HCT116 (cell line): ENCODE results near the gene ARL5A. TPM values are rescaled to one million over a fixed set of nuclear protein-coding genes. Genes with fewer than 3 reads are reported as not detected.

Experiments
- ATAC-seq: fragments of 200-7000 bp; cut with Tn5 transposase; 2 replicates; pipeline ENCODE4 v1.9.1; 2020; ENCODE audit warnings: mild to moderate bottlenecking, moderate library complexity
- BruUV-seq: library from RNA; stranded (reverse); fragments of 400-500 nt; replicated peaks from 2 replicates; lab custom pipeline; 2021; lab: Mats Ljungman, UMichigan
- CTCF ChIA-PET: fragments of 300-600 bp; sonication (Branson Sonifier 250); formaldehyde crosslinking; loops from one replicate; lab custom pipeline; 2021; ENCODE audit warnings: antibody characterized with exemption; lab: Charles Lee
- POLR2A ChIA-PET: fragments of 300-600, 350-600 bp; sonication (Branson Sonifier 250); formaldehyde crosslinking; loops from one replicate; lab custom pipeline; 2021; ENCODE audit warnings: antibody characterized with exemption; lab: Charles Lee
- RAD21 ChIA-PET, 2 experiments: fragments of 300-600 bp; sonication (Branson Sonifier 250); formaldehyde crosslinking; loops; one replicate each; lab custom pipeline; 2023; ENCODE audit warnings: low total read pairs in 2 of 2; ENCODE audit not compliant: uncharacterized antibody in 2 of 2, unreplicated experiment in 2 of 2, low non-redundant PET in 1 of 2; lab: Charles Lee
- DNase-seq: peaks from one replicate; pipeline ENCODE4 v3.0.0-alpha.2; 2010; ENCODE audit warnings: low read depth, low spot score
- H2AFZ ChIP-seq: fragments of 200-600 bp; shearing (Covaris generic), sonication (generic); 2 replicates; pipeline ENCODE4 v1.6.1; 2017; ENCODE audit warnings: low read depth, mixed run types, mixed read lengths, antibody characterized with exemption, low read length; ENCODE audit not compliant: poor library complexity, severe bottlenecking
- H3K27ac ChIP-seq: 2 replicates; pipeline ENCODE4 v1.5.1; 2012; ENCODE audit warnings: low read depth, low read length
- H3K27me3 ChIP-seq: fragments of 200-600 bp; sonication (generic); 2 replicates; pipeline ENCODE4 v1.6.1; 2016; ENCODE audit warnings: mixed run types, low read length, mixed read lengths; ENCODE audit not compliant: insufficient read depth
- H3K36me3 ChIP-seq, 2 experiments: fragments of 200-500 bp in 1 of 2; fragments of 200-600 bp in 1 of 2; sonication (Bioruptor generic) in 1 of 2; sonication (generic) in 1 of 2; 2 replicates each; pipeline versions ENCODE4 v1.5.1 to v1.6.1; 2014 to 2016; ENCODE audit warnings: low read length in 2 of 2, inconsistent platforms in 1 of 2, mixed read lengths in 1 of 2, mixed run types in 1 of 2; ENCODE audit not compliant: insufficient read depth in 2 of 2, control insufficient read depth in 1 of 2
- H3K4me1 ChIP-seq, 2 experiments: fragments of 200-600 bp in 1 of 2; sonication (generic) in 1 of 2; 2 replicates each; pipeline versions ENCODE4 v1.5.1 to v1.6.1; 2012 to 2017; ENCODE audit warnings: low read length in 2 of 2, inconsistent platforms in 1 of 2, mild to moderate bottlenecking in 1 of 2, mixed read lengths in 1 of 2, mixed run types in 1 of 2, moderate library complexity in 1 of 2; ENCODE audit not compliant: insufficient read depth in 2 of 2, control insufficient read depth in 1 of 2
- H3K4me2 ChIP-seq: fragments of 200-600 bp; sonication (generic); 2 replicates; pipeline ENCODE4 v1.6.1; 2017; ENCODE audit warnings: mixed run types, low read length, mixed read lengths
- H3K4me3 ChIP-seq, 2 experiments: fragments of 200-600 bp in 1 of 2; sonication (generic) in 1 of 2; replicated peaks in 1 of 2; 2 replicates each; pipeline ENCODE4 v1.5.1; 2011 to 2016; ENCODE audit warnings: low read length in 2 of 2, control low read depth in 1 of 2, low read depth in 1 of 2, mild to moderate bottlenecking in 1 of 2, mixed read lengths in 1 of 2, mixed run types in 1 of 2
- H3K79me2 ChIP-seq: fragments of 200-600 bp; sonication (generic); 2 replicates; pipeline ENCODE4 v1.6.1; 2017; ENCODE audit warnings: mild to moderate bottlenecking, mixed run types, low read length, moderate library complexity, mixed read lengths; ENCODE audit not compliant: insufficient read depth
- H3K9ac ChIP-seq: fragments of 200-600 bp; sonication (generic); 2 replicates; pipeline ENCODE4 v1.6.1; 2016; ENCODE audit warnings: low read length, mixed read lengths
- H3K9me2 ChIP-seq: fragments of 200-600 bp; sonication (generic), shearing (Covaris generic); 2 replicates; pipeline ENCODE4 v1.6.1; 2017; ENCODE audit warnings: mixed run types, mild to moderate bottlenecking, moderate library complexity; ENCODE audit not compliant: insufficient read depth
- H3K9me3 ChIP-seq, 2 experiments: fragments of 200-500 bp in 1 of 2; fragments of 200-600 bp in 1 of 2; sonication (Bioruptor generic) in 1 of 2; sonication (generic) in 1 of 2; 2 replicates each; pipeline ENCODE4 v1.6.1; 2014 to 2017; ENCODE audit warnings: low read length in 2 of 2, mixed read lengths in 2 of 2, inconsistent platforms in 1 of 2, low read depth in 1 of 2, mild to moderate bottlenecking in 1 of 2, mixed run types in 1 of 2, moderate library complexity in 1 of 2; ENCODE audit not compliant: control insufficient read depth in 1 of 2, insufficient read depth in 1 of 2
- H4K20me1 ChIP-seq: fragments of 200-600 bp; sonication (generic), shearing (Covaris generic); 2 replicates; pipeline ENCODE4 v1.6.1; 2017; ENCODE audit warnings: mixed run types, mild to moderate bottlenecking, moderate library complexity; ENCODE audit not compliant: insufficient read depth
- CTCF ChIP-seq, 3 experiments: fragments of 200-600 bp in 1 of 3; sonication (generic) in 1 of 3; IDR thresholded peaks in 2 of 3; conservative IDR thresholded peaks in 1 of 3; 2 replicates each; pipeline ENCODE4 v1.5.1; 2012 to 2017; ENCODE audit warnings: low read depth in 2 of 3, low read length in 2 of 3, antibody characterized with exemption in 1 of 3, borderline replicate concordance in 1 of 3, control low read depth in 1 of 3, mild to moderate bottlenecking in 1 of 3, mixed read lengths in 1 of 3, mixed run types in 1 of 3, moderate library complexity in 1 of 3; ENCODE audit not compliant: insufficient read depth in 1 of 3
- EGR1 ChIP-seq: IDR thresholded peaks from 2 replicates; pipeline ENCODE4 v1.6.1; 2012; ENCODE audit warnings: low read depth
- EZH2 ChIP-seq: fragments of 200-600 bp; sonication (generic); IDR thresholded peaks from 2 replicates; pipeline ENCODE4 v1.6.1; 2017; ENCODE audit warnings: antibody characterized with exemption, mixed run types
- FOSL1 ChIP-seq: IDR thresholded peaks from 2 replicates; pipeline ENCODE4 v1.6.1; 2012; ENCODE audit warnings: low read depth
- JUND ChIP-seq: IDR thresholded peaks from 2 replicates; pipeline ENCODE4 v1.6.1; 2012
- MAX ChIP-seq: IDR thresholded peaks from 2 replicates; pipeline ENCODE4 v1.6.1; 2012
- POLR2A ChIP-seq: IDR thresholded peaks from 2 replicates; pipeline ENCODE4 v1.7.0; 2011; ENCODE audit warnings: borderline replicate concordance; ENCODE audit not compliant: insufficient read depth, insufficient read length; ENCODE audit errors: extremely low read depth
- SP1 ChIP-seq: IDR thresholded peaks from 2 replicates; pipeline ENCODE4 v1.6.1; 2012; ENCODE audit warnings: low read depth
- ZBTB33 ChIP-seq: IDR thresholded peaks from 2 replicates; pipeline ENCODE4 v1.6.1; 2011; ENCODE audit warnings: mild to moderate bottlenecking, low read length, moderate library complexity; ENCODE audit not compliant: insufficient replicate concordance; ENCODE audit errors: extremely low read depth
- intact Hi-C: fragments of 100-400 bp; cut with micrococcal nuclease; formaldehyde crosslinking; loops from 2 replicates; pipeline ENCODE4 v1.10.0; 2022
- total RNA-seq: library from RNA; stranded (reverse); gene quantifications from one replicate; pipeline ENCODE4 v1.2.1, GENCODE V29; 2021; ENCODE audit not compliant: unreplicated experiment

ARL5A gene
- total RNA-seq, 1 experiment from 2014 or later: 74.4 TPM

- Histone ChIP-seq H3K79me2 (no peaks in the 10 kb centered on the region), H3K4me2 (no peak overlapping the region), H3K9me2 (no peaks in the 10 kb centered on the region), H3K9ac (no peak overlapping the region), H3K9me3 (no peaks in the 10 kb centered on the region), H2AFZ (no peak overlapping the region), H3K4me3 (no peak overlapping the region), H3K4me1 (no peaks in the 10 kb centered on the region), H3K27me3 (no peaks in the 10 kb centered on the region), H3K36me3 (no peaks in the 10 kb centered on the region), H4K20me1 (no peaks in the 10 kb centered on the region), H3K27ac (no peak overlapping the region)
- TF ChIP-seq FOSL1 (no peak), ZBTB33 (no peak), EZH2 (no peak), SP1 (no peak), JUND (no peak), CTCF (IDR thresholded peaks at IDR 0.05 in 2 of 3, conservative IDR thresholded peaks at IDR 0.05 in 1 of 3; ENCODE audit: borderline replicate concordance in 1 of 3, insufficient read depth in 1 of 3, low read depth in 2 of 3, low read length in 2 of 3) (no peak), EGR1 (no peak), POLR2A (no peak), MAX (no peak)
- ATAC-seq: no peak
- ChIA-PET CTCF (no interaction called here), RAD21 (no interaction called here), POLR2A (no interaction called here)
- no peak for DNase-seq
- no TSS peak for BruUV-seq
- intact Hi-C loops: no loop called here
Measured at GRCh38 chr2:151845481-151845880, 17.3 kb upstream of the ARL5A start.
